Calu3 (cell line): ENCODE measurements around the gene NGEF. TPM values are rescaled to one million over a fixed set of nuclear protein-coding genes. Genes with fewer than 3 reads are reported as not detected.

Experiments
- BruUV-seq: library from RNA; stranded (reverse); fragments of 400-500 nt; replicated peaks from 2 replicates; lab custom pipeline; 2021; lab: Mats Ljungman, UMichigan
- CTCF ChIA-PET: fragments of 300-600 bp; sonication (Branson Sonifier 250); formaldehyde crosslinking; loops from one replicate; lab custom pipeline; 2022; ENCODE audit warnings: antibody characterized with exemption; lab: Charles Lee
- DNase-seq: peaks from one replicate; pipeline ENCODE4 v3.0.0; 2022
- H3K27ac Mint-ChIP-seq: one replicate; pipeline ENCODE4 v1.8.0; 2022; ENCODE audit warnings: mixed read lengths; ENCODE audit not compliant: unreplicated experiment
- H3K27me3 Mint-ChIP-seq: one replicate; pipeline ENCODE4 v1.8.0; 2022; ENCODE audit warnings: mixed read lengths; ENCODE audit not compliant: unreplicated experiment
- H3K36me3 Mint-ChIP-seq: one replicate; pipeline ENCODE4 v1.8.0; 2022; ENCODE audit warnings: mild to moderate bottlenecking, moderate library complexity, mixed read lengths; ENCODE audit not compliant: insufficient read depth, unreplicated experiment
- H3K4me1 Mint-ChIP-seq: one replicate; pipeline ENCODE4 v1.8.0; 2022; ENCODE audit warnings: mild to moderate bottlenecking, low read depth, mixed read lengths; ENCODE audit not compliant: unreplicated experiment
- H3K4me3 Mint-ChIP-seq: one replicate; pipeline ENCODE4 v1.8.0; 2022; ENCODE audit warnings: mild to moderate bottlenecking, low read depth, moderate library complexity, mixed read lengths; ENCODE audit not compliant: unreplicated experiment
- H3K9me3 Mint-ChIP-seq: one replicate; pipeline ENCODE4 v1.8.0; 2022; ENCODE audit warnings: low read depth, mixed read lengths; ENCODE audit not compliant: unreplicated experiment
- intact Hi-C: fragments of 100-400 bp; cut with micrococcal nuclease; formaldehyde crosslinking; loops from one replicate; pipeline ENCODE4 v1.10.0; 2022; ENCODE audit not compliant: unreplicated experiment
- total RNA-seq: library from RNA; stranded (reverse); gene quantifications from 2 replicates; pipeline ENCODE4 v1.2.3, GENCODE V29; 2022
- TF ChIP-seq, protein P1 (sequence below): fragments of 200-600 bp; IDR thresholded peaks from one replicate; pipeline ENCODE4 v1.8.0; 2022; ENCODE audit warnings: antibody characterized with exemption; ENCODE audit not compliant: unreplicated experiment

Gene NGEF
- total RNA-seq, 1 experiment from 2014 or later, result 1.7 TPM

DNA sequence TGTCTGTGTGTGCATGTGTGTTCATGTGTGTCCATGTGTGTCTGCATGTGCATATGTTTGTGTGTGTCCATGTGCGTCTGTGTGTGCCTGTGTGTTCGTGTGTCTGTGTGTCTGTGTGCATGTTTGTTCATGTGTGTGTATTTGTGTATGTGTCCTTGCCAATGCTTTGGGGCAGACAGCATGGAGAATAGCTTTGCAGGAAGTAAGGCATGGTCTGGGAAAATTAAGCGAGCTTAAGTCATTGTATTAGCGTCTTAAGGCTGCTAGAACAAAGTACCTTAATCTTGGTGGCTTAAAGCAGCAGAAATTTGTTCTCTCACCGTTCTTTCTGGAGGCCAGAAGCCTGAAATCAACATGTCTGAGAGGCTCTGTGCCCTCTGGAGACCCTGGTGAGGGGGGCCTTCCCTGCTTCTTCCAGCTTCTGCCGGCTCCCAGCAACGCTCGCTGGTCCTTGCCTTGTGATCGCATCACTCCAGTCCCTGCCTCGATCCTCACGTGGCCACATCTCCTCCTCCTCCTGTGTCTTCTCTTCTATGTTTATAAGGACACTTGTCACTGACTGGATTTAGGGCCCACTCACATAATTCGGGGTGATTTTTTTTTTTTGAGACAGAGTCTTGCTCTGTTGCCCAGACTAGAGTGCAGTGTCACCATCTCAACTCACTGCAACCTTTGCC, 23.2 kb upstream of the NGEF start:
- intact Hi-C loops, result no loop called here
- no peak overlapping the region for H3K4me3 Mint-ChIP-seq
- DNase-seq, result no peak
- no TSS peak for BruUV-seq
- no peaks in the 10 kb centered on the region for H3K36me3 Mint-ChIP-seq
- H3K4me1 Mint-ChIP-seq, result no peaks in the 10 kb centered on the region
- TF ChIP-seq, protein P1, sequence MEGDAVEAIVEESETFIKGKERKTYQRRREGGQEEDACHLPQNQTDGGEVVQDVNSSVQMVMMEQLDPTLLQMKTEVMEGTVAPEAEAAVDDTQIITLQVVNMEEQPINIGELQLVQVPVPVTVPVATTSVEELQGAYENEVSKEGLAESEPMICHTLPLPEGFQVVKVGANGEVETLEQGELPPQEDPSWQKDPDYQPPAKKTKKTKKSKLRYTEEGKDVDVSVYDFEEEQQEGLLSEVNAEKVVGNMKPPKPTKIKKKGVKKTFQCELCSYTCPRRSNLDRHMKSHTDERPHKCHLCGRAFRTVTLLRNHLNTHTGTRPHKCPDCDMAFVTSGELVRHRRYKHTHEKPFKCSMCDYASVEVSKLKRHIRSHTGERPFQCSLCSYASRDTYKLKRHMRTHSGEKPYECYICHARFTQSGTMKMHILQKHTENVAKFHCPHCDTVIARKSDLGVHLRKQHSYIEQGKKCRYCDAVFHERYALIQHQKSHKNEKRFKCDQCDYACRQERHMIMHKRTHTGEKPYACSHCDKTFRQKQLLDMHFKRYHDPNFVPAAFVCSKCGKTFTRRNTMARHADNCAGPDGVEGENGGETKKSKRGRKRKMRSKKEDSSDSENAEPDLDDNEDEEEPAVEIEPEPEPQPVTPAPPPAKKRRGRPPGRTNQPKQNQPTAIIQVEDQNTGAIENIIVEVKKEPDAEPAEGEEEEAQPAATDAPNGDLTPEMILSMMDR, result no peak
- H3K9me3 Mint-ChIP-seq, result peaks cover 3% of the 10 kb centered on the region
- CTCF ChIA-PET, result no interaction called here
- H3K27ac Mint-ChIP-seq, result no peak overlapping the region
- peaks cover 18% of the 10 kb centered on the region for H3K27me3 Mint-ChIP-seq

DNA sequence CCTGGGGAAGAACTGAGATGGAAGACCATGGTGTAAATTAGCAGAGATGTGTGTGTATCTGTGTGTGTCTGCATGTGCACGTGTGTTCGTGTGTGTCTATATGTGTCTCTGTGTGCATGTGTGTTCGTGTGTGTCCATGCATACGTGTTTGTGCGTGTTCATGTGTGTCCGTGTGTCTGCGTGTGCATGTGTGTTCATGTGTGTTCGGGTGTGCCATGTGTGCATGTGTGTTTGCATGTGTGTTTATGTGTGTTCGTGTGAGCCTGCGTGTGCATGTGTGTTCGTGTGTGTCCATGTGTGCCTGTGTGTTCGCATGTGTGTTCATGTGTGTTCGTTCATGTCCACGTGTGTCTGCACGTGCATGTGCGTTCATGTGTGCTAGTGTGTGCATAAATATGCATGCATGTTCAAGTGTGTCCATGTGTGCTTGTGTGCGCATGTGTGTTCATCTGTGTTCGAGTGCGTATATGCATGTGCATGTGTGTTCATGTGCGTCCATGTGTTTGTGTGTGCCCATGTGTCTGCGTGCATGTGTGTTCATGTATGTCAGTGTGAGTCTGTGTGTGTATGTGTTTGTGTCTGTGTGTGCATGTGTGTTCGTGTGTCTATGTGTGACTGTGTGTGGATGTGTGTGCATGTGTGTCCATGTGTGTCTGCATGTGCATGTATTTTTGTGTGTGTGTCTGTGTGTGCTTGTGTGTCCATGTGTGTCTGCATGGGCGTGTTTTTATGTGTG, 22.5 kb upstream of the NGEF start:
- H3K4me1 Mint-ChIP-seq, result no peaks in the 10 kb centered on the region
- TF ChIP-seq, protein P1, result no peak
- intact Hi-C loops, result no loop called here
- peaks cover 3% of the 10 kb centered on the region for H3K9me3 Mint-ChIP-seq
- no peak overlapping the region for H3K4me3 Mint-ChIP-seq
- peaks cover 11% of the 10 kb centered on the region for H3K27me3 Mint-ChIP-seq
- no peaks in the 10 kb centered on the region for H3K36me3 Mint-ChIP-seq
- CTCF ChIA-PET, result no interaction called here
- H3K27ac Mint-ChIP-seq, result no peak overlapping the region
- no peak for DNase-seq
- no TSS peak for BruUV-seq

DNA sequence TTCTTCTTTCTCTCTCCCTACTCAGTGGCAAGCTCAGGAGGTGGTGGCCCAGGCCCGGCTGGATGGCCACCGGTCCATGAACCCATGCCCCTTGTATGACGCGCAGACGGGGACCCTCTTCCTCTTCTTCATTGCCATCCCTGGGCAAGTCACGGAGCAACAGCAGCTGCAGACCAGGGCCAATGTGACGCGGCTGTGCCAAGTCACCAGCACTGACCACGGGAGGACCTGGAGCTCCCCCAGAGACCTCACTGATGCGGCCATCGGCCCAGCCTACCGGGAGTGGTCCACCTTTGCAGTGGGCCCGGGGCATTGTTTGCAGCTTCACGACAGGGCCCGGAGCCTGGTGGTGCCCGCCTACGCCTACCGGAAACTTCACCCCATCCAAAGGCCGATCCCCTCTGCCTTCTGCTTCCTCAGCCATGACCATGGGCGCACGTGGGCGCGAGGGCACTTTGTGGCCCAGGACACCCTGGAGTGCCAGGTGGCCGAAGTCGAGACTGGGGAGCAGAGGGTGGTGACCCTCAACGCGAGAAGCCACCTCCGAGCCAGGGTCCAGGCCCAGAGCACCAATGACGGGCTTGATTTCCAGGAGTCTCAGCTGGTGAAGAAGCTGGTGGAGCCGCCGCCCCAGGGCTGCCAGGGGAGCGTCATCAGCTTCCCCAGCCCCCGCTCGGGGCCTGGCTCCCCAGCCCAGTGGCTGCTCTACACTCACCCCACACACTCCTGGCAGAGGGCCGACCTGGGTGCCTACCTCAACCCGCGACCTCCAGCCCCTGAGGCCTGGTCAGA, 21.2 kb upstream of the NGEF start:
- CTCF ChIA-PET, result interaction anchor here (0.7 kb wide), 1 partner anchor 47 kb away, joined by 3 read pairs; no protein-coding TSS in a partner anchor

DNA sequence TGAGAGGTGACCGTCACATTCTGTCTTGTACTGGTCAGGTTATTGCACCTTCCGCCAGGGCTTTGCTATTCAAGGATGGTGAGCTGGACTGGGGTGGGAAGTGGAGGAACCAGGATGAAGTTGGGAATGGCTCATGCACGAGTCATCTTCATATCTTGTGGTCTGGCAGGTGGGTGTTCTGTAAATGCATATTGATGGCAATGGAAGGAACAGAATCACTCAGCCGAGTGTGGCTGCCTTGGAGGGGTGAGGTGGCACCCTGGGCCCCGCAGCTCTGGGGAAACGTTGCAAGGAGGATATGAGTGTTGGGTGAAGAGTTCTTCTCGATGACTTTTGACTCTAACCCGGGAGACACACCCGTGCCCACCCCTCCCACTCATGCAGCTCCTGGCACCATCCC, 20.6 kb upstream of the NGEF start:
- peaks cover 3% of the 10 kb centered on the region for H3K9me3 Mint-ChIP-seq
- intact Hi-C loops, result no loop called here
- DNase-seq, result no peak
- H3K4me1 Mint-ChIP-seq, result peaks cover 11% of the 10 kb centered on the region
- H3K4me3 Mint-ChIP-seq, result no peak overlapping the region
- no peak overlapping the region for H3K27ac Mint-ChIP-seq
- CTCF ChIA-PET, result interaction anchor here (0.7 kb wide), 1 partner anchor 46 kb away, joined by 3 read pairs; no protein-coding TSS in a partner anchor
- no TSS peak for BruUV-seq
- H3K27me3 Mint-ChIP-seq, result no peaks in the 10 kb centered on the region
- no peaks in the 10 kb centered on the region for H3K36me3 Mint-ChIP-seq
- TF ChIP-seq, protein P1, result no peak

More for the DNA sequence above, 21.2 kb upstream of the NGEF start:
- no TSS peak for BruUV-seq
- intact Hi-C loops, result no loop called here
- Mint-ChIP-seq H3K27ac (no peak overlapping the region), H3K27me3 (no peaks in the 10 kb centered on the region), H3K4me3 (no peak overlapping the region), H3K36me3 (no peaks in the 10 kb centered on the region), H3K9me3 (peaks cover 3% of the 10 kb centered on the region), H3K4me1 (peaks cover 5% of the 10 kb centered on the region)
- no peak for DNase-seq
- TF ChIP-seq, protein P1, result no peak
